HepG2 (cell line): ENCODE data around the gene RSPH4A. TPM values are rescaled to one million over a fixed set of nuclear protein-coding genes. Genes with fewer than 3 reads are reported as not detected.

Source experiments
- ATF6 ChIP-seq: sonication (generic); formaldehyde crosslinking; conservative IDR thresholded peaks from 2 replicates; pipeline ENCODE4 v1.4.0; 2020; ENCODE audit warnings: missing genetic modification reagents
- GPN1 ChIP-seq: sonication (generic); formaldehyde crosslinking; IDR thresholded peaks from 2 replicates; pipeline ENCODE4 v1.5.1; 2020; ENCODE audit warnings: missing genetic modification reagents, borderline replicate concordance
- MAX ChIP-seq: IDR thresholded peaks from 2 replicates; pipeline ENCODE4 v1.6.1; 2012; ENCODE audit warnings: inconsistent platforms
- PCBP2 ChIP-seq: fragments of 200-400 bp; formaldehyde crosslinking; optimal IDR thresholded peaks from 2 replicates; pipeline ENCODE3; 2018; ENCODE audit warnings: low read length, low read depth; ENCODE audit not compliant: poor library complexity, severe bottlenecking
- PHF20 ChIP-seq: sonication (generic); formaldehyde crosslinking; IDR thresholded peaks from 2 replicates; pipeline ENCODE4 v1.5.0; 2020; ENCODE audit warnings: mild to moderate bottlenecking, missing genetic modification reagents
- SMYD3 ChIP-seq: sonication (generic); formaldehyde crosslinking; IDR thresholded peaks from 2 replicates; pipeline ENCODE4 v1.8.1; 2023; ENCODE audit warnings: mild to moderate bottlenecking, missing genetic modification reagents
- SRSF4 ChIP-seq: fragments of 200-400 bp; formaldehyde crosslinking; IDR thresholded peaks from one replicate; pipeline ENCODE4 v1.6.1; 2018; ENCODE audit warnings: mild to moderate bottlenecking, low read depth, low read length, moderate library complexity; ENCODE audit not compliant: poor library complexity, severe bottlenecking
- SYNCRIP ChIP-seq: fragments of 200-400 bp; formaldehyde crosslinking; IDR thresholded peaks from 2 replicates; pipeline ENCODE4 v1.6.1; 2018; ENCODE audit warnings: mild to moderate bottlenecking, low read depth, low read length; ENCODE audit not compliant: insufficient read depth
- TBL1XR1 ChIP-seq: fragments of 150-350 bp; IDR thresholded peaks from 2 replicates; pipeline ENCODE4 v1.6.1; 2014; ENCODE audit warnings: borderline replicate concordance, low read length; ENCODE audit not compliant: partially characterized antibody
- XBP1 ChIP-seq: sonication (generic); formaldehyde crosslinking; IDR thresholded peaks from 2 replicates; pipeline ENCODE4 v1.5.0; 2020; ENCODE audit warnings: missing genetic modification reagents
- XRCC5 ChIP-seq: fragments of 200-400 bp; formaldehyde crosslinking; optimal IDR thresholded peaks from 2 replicates; pipeline ENCODE3; 2017; ENCODE audit warnings: mild to moderate bottlenecking, low read length
- ZBED4 ChIP-seq: sonication (generic); formaldehyde crosslinking; IDR thresholded peaks from 2 replicates; pipeline ENCODE4 v1.4.0; 2020; ENCODE audit warnings: missing genetic modification reagents, borderline replicate concordance
- ZEB1 ChIP-seq: IDR thresholded peaks from 2 replicates; pipeline ENCODE4 v1.6.1; 2012; ENCODE audit warnings: mild to moderate bottlenecking, low read depth, inconsistent platforms; ENCODE audit not compliant: insufficient replicate concordance
- ZNF136 ChIP-seq: sonication (generic); formaldehyde crosslinking; IDR thresholded peaks from 2 replicates; pipeline ENCODE4 v1.8.1; 2022; ENCODE audit warnings: low read depth, mild to moderate bottlenecking, moderate library complexity, missing genetic modification reagents
- ZNF543 ChIP-seq: sonication (generic); formaldehyde crosslinking; IDR thresholded peaks from 2 replicates; pipeline ENCODE4 v1.4.0; 2020; ENCODE audit warnings: mild to moderate bottlenecking, missing genetic modification reagents
- ZNF580 ChIP-seq: IDR thresholded peaks from 2 replicates; pipeline ENCODE4 v1.6.1; 2016; ENCODE audit warnings: low read depth, borderline replicate concordance
- ZNF720 ChIP-seq: sonication (generic); formaldehyde crosslinking; IDR thresholded peaks from 2 replicates; pipeline ENCODE4 v1.4.0; 2020; ENCODE audit warnings: missing genetic modification reagents
- ZNF766 ChIP-seq: sonication (generic); formaldehyde crosslinking; IDR thresholded peaks from 2 replicates; pipeline ENCODE4 v1.5.0; 2020; ENCODE audit warnings: missing genetic modification reagents, borderline replicate concordance
- ZNF784 ChIP-seq: sonication (generic); formaldehyde crosslinking; IDR thresholded peaks from 2 replicates; pipeline ENCODE4 v1.5.1; 2020; ENCODE audit warnings: missing genetic modification reagents, mild to moderate bottlenecking, borderline replicate concordance
- ZNF850 ChIP-seq: sonication (generic); formaldehyde crosslinking; conservative IDR thresholded peaks from 2 replicates; pipeline ENCODE4 v1.9.0; 2021; ENCODE audit warnings: mild to moderate bottlenecking, missing genetic modification reagents
- ZNF878 ChIP-seq: sonication (generic); formaldehyde crosslinking; IDR thresholded peaks from 2 replicates; pipeline ENCODE4 v1.8.1; 2023; ENCODE audit warnings: mild to moderate bottlenecking, missing genetic modification reagents, moderate library complexity
- polyA plus RNA-seq, 8 experiments: library from polyadenylated mRNA; depleted of rRNA in 3 of 8; stranded (reverse) in 7 of 8; unstranded in 1 of 8; fragments of >200 nt; fragmentation: Illumina TruSeq in 4 of 8; extraction: Trizol in 4 of 8; gene quantifications; 2 replicates each; pipeline versions ENCODE4 v1.2.1 to v1.2.3, GENCODE V29; 2011 to 2016; ENCODE audit warnings: low read depth in 4 of 8, missing spikeins in 1 of 8, mixed read lengths in 1 of 8; ENCODE audit not compliant: insufficient read depth in 1 of 8
- total RNA-seq, 5 experiments: library from RNA; depleted of rRNA; stranded (reverse); fragments of >200 nt; fragmentation: Illumina TruSeq; extraction: Trizol; gene quantifications; 2 replicates each; pipeline ENCODE4 v1.2.3, GENCODE V29; 2016; ENCODE audit warnings: low read depth in 1 of 5

The RSPH4A gene
- total and polyA plus RNA-seq, 2 of the 13 experiments (the other 11 are each of a cell fraction or from before 2014, with no cell fraction given), result 0.24 to 0.40 TPM

- TF ChIP-seq PCBP2 (no peak), ZNF878 (peak; percentile 78), TBL1XR1 (peak; percentile 32), MAX (peak; percentile 85), SMYD3 (no peak; the same call in 1 of the 2 replicates), SRSF4 (no peak), ZNF766 (CRISPR knock-in tag) (peak; percentile 81; the same call in 1 of the 2 replicates), SYNCRIP (no peak), GPN1 (CRISPR knock-in tag) (no peak; the same call in 1 of the 2 replicates), ZBED4 (CRISPR knock-in tag) (peak; percentile 79; the same call in 1 of the 2 replicates), ZNF850 (CRISPR knock-in tag) (no peak), ZNF580 (CRISPR knock-in tag) (no peak), ZNF543 (CRISPR knock-in tag) (peak; percentile 92), ATF6 (CRISPR knock-in tag) (peak; percentile 56; the same call in 1 of the 2 replicates), ZNF136 (CRISPR knock-in tag) (peak; percentile 76; the same call in 1 of the 2 replicates), ZNF720 (CRISPR knock-in tag) (no peak), XRCC5 (peak; percentile 43), ZNF784 (CRISPR knock-in tag) (peak; percentile 94), XBP1 (peak; percentile 58; the same call in 1 of the 2 replicates), PHF20 (CRISPR knock-in tag) (peak; percentile 65), ZEB1 (no peak)
These were observed 64.8 kb downstream of the RSPH4A start, which contains the start of gene KPNA5 (continued) for GRCh38 chr6:116680880-116681672.
